Stimulated activated CD4-positive, alpha-beta T cell treated with anti-CD3 and anti-CD28 coated beads, Interleukin-1b, Interleukin-23, amount 100 ng/mL, for 48 hours (primary cell): ENCODE data around the gene MMAA.
"Not testable (repeated sequence)": the region's sequence is repeated elsewhere in the genome, so short reads cannot be mapped to it uniquely, and the experiment has no call there.

Experiments used
- DNase-seq: peaks from one replicate; pipeline ENCODE4 v3.0.0-alpha.2; 2020

MMAA gene

DNA sequence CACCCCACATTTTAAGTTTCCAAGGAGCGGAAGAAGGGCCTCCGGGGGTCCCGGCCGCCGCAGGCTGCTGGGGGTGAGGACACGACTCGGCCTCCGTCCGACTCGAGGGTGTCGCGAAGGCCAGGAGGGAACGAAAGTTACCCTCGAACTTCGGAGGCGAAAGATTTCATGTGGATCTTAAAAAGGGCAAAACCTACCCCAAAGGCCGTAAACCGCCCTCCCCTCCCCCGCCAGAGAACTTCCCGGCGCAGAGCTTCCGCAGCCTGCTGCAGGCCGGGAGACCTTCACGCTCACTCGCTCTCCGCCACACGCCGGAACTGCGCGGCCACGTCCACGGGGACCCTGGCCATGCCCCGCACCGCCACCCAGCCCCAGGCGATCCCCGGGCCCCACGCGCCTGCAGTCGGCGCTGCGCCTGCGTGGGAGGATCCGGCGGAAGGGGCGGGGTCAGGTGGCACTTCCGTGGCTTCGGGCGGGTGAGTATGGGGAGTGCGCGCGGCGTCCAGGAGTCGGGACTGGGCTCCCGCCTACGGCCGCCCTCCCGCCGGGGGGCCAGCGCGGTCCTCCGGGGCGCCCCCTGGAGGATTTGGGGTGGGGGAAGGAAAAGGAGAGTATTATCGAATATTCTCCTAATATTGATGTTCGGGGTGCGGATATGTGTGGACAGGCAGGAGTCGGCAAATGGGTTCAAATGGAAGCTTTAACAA lies at the start of gene MMAA:
Gene MMAA (plus strand): TSS at position 454 of the 707 bp plus-strand sequence. CDS start 19,755 bp downstream, outside the sequence.
- DNase-seq, result peak; percentile 96

DNA sequence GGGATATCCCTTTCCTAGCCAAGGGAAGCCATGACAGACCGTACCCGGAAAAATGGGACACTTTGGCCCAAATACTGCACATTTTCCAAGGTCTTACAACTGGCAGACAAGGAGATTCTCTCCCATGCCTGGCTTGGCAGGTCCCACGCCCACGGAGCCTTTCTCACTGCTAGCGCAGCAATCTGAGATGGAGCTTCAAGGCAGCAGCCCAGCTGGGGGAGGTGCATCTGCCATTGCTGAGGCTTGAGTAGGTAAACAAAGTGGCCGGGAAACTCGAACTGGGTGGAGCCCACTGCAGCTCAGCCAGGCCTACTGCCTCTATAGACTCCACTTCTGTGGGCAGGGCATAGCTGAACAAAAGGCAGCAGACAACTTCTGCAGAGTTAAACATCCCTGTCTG lies 44.6 kb upstream of the MMAA start:
- DNase-seq, result not testable (repeated sequence)

DNA sequence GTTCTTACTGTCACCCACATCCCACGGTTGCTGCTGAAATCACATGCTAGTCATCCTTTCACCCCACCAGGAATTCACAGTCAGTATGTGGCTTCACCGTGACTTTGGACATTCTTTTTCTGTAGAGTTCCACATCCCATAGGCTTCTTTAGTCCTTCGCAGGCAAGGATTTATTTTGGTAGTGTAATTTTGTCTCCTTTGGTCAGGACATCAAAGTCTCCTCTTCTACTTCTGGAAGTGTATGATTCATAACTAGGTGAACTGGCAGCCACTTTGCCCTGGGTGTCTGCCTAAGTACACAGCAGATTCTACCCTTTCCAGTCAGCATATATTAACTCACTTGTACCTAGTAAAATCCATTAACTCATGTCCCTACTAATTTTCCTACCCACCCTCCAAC lies 38.3 kb upstream of the MMAA start:
- no peak for DNase-seq

DNA sequence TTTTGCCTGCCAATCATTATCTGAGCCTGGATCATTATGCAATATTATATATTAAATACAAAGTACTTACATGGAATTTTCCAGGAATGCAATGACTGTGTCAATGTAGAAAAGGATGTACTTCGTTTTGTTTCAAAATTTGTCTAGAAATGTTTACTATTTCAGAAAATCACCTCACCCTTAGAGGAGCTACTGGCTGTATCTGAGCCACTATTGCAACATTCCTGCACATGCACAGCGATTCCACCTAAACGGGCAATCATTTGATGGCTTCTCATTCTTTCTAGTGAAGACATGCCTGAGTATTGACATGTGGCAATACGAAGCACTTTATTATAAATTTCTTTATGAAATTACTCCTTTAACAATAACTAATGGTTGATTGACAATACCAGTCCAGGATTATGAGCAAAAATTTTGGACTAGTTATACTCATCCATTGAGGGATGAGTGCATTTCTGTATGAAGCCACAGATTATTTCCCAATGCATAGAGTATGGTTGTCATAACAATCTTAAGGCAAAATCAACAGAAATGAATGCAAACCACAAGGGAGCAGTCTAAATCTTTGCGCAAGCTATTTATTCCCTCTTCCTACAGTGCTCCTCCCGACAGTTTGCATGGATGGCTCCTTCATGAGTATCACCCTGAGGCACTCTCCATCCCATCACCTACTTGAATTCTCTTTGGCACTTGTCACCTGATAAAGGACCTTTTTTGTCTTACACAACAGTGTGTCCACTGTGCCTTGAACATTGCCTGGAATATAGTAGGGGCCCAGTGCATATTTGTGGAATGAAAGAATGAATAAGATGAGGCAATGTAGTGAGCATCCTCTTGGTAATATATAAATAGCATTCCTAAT lies 35.8 kb upstream of the MMAA start:
- DNase-seq, result no peak

DNA sequence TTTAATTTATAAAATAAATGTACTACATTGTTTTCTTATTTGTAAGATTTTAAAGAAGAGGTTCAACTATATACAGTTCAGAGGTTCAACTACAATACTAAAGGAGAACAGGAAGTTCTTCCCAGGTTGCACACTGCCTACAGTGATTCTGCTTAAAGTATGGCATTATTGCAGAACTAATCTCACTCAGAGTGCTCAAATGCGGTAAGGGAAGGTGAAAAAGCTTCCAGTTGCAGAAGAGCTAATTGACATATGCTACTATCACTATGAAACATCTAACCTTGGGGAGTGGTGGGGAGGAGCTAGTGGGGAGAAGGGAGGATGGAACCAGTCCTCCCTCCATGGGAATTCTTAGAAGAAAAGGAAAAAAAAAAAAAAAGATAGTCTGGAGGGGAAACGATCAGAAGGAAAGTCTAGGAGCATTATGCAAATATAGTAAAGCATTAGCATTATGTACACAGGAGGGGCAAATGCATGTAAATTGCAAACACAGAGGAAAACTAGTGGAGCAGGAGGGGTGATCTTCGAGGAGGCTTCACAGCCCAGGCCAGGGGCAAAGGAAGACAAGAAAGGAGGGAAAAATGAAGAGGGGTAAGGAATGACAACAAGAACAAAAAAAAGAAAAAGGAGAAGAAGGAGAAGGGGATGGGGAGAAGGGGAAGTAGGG lies 32.0 kb upstream of the MMAA start:
- DNase-seq, result no peak

DNA sequence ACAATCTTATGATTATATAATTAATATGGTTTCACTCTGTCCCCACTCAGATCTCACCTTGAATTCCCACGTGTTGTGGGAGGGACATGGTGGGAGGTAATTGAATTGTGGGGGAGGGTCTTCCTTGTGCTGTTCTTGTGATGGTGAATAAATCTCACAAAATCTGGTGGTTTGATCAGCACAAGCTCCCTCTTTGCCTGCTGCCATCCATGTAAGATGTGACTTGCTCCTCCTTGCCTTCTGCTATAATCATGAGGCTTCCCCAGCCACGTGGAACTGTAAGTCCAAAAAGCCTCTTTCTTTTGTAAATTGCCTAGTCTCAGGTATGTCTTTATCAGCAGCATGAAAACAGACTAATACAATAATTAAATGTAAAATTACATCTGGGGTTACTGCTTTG lies 29.8 kb upstream of the MMAA start:
- DNase-seq, result not testable (repeated sequence)

DNA sequence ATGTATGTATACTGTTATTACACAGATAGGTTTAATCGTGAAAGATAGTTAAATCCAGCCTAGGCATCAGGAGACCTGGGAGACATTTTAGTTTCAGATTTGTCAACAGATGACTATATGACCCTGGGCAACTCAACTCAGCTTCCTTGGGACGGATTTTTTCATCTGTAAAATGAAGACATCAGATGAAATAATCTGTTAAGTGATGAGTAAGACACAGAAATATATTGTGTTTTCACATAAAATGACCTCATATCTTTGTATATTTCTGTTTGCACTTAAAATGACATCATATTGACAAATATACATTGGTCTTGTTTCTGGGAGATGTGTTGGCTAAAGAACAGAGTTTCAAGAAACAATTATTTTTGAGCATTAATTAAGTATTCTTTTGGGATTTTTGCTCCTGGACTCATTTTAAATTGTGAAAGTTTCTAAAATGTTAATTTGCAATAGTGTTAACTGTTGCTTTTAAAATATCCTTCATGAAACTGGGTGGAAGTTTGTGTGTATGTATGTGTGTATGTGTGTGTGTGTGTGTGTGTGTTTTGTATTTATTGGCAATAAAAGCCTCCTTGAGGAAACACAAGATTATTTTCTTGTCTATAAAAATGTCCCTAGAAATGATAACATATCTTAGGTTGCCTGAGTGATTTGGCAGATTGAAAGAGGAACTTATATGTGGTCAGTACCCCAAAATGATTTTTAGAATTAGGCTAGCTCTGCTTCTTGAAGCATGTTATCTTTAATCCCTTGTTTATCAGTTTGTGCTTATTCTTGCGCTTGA lies 29.1 kb upstream of the MMAA start:
- DNase-seq, result no peak

DNA sequence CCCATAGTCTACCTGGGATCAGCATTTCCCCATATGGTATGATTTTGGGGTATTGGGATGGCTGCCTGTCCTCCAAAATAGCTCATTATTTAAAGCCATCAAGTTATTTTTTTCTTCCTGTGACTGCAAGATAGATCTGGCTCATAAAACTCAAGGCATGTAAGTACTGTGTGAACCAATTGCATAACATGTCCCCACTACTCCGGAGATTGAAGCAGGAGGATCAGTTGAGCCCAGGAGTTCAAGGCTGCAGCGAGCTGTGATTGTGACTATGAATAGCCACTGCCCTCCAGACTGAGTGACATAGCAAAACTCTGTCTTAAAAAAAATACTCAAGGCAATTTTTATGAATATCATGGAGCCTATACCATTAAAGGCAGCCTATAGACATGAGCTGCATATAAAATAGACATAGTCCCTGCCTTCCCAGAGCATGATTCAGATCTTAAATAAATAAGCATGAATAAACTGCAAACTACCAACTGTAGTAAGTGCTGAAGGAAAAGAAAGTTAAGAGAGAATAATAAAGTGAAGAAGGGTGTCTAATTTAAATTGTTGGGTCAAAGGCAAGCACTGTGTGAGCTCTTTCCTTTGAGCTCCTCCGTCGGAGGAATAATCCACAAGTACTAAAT lies 16.9 kb upstream of the MMAA start:
- DNase-seq, result no peak

DNA sequence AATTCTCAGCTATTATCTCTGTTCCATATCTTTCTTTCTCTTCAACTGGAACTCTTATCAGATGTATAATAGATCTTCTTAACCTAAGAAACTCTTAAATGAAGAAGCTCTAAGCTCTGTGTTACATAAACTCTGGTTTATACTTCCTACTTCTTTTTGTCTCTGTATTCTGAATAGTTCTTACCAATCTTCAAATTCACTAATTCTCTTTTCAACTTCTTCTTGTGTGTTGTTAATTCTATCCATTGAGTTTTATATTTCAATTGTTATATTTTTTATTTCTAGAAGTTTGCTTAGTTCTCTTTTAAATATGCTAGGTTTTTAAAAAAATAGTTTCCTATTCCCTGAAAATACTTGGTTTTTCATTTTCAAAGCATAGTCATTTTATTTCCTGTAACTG lies 13.2 kb upstream of the MMAA start:
- no peak for DNase-seq

DNA sequence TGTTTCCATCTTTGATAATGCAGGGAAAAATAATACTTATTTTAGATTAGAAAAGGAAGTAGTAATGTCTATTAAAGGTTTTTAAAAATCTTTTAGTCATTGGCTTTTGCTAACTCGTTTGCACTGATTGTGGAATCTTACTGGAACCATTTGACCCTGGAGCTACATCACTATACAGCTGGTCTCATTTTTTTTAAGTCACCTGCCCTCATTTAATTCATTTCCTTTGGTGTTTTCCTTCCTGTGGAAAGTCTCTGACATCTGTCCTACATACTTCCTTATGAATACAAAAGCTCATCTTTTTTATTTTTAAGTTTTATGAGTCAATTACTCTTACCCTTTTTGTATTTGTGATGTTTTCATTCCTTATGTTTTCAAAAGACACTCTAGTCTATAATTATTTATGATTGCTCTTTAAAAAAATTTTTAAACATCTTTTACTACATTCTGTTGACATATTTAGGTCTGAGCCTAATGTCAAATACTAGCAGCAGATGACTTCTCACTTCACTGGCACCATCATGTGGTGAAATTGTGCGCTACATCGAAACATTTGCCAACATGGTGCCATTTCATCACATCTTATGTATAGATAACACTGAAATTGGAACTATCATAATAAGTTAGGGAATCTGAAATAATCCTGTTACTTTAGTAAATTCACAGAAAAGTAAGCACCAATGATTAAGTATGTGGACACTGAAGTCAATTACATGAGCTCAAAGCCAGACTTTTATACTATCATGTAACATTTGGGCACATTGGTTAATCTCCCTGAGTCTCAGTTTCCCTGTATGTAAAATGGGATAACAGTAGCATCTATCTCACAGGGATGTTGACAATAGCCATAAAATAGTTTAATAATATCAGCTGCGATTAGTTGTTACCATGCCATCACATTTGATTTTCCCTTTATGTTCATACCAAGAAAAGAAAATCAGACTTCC lies 9.4 kb upstream of the MMAA start:
- DNase-seq, result peak; percentile 65

DNA sequence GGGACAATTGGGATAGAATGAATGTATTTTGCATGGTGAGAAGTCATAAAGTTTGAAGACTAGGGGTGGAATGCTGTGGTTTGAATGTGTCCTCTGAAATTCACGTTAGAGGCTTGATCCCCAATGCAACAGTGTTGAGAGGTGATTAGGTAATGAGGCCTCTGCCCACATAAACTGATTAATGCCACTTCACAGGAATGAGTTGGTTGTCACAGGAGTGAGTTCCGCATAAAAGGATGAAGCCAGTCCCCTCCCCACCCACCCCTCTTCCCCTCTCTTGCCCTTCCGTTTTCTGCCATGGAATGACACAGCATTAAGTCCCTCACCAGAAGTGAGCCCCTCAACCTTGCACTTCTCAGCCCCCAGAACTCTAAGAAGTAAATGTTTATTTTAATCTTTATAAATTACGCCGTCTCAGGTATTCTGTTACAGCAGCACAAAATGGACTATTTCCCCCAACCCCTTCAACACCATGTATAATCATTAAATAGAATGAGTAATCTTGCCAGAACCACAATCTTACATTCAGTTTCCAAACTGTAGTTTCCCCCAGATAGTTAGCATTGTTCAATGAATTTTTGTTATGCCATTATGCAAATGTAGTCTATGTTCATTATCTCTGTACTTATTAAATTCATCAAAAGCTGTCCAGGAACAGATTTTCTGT lies 5.5 kb upstream of the MMAA start:
- DNase-seq, result no peak

DNA sequence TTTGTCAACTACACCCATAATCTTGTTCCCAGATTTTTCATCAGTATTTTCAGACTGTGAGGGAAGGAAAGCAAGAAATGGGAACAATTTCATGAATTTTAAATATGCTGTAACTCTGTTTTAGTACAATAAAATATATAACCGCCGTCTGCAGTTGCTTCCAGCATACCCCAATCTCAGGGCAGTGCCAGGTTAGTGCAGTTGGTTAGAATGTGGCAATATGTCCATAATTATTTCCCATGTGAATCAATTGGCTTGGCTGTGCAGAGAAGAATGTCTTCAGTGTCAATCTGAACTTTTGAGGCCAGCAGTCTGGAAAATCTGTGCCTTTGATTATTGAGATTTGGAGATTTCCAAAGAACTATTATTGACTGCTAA lies 5.0 kb upstream of the MMAA start:
- no peak for DNase-seq

DNA sequence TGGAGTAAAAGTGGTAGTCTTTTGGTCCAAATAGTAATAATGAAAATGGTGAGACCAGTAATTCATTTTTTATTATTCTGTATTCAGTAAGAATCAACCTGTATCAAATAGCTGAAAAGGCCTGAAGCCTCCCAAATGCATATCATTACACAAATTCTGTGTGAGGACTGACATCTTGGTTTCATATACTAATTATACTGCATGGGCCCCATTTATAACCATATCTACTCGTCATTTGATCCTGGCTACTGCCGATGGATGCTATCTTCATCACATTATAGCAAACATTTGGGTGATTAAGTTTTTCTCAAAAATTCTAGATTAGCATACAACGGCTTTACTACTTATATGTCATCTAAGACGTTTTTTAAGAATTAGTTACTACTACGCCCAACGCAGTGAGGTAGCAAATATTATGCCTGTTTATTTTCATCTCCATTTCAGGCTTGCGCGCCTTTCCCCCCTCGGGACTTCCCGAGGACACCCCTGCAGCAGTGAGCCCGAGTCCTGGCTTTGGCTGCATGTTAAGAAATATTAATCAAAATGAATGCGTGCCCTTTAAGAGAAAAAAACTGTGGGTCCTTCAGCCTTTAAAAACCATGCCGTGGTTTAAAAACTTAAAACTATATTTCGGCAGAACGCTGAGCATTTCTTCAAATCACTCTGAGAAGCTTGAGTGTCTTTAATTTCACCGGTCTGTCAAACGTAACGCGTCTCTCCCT lies 814 bp upstream of the MMAA start:
- DNase-seq, result no peak

DNA sequence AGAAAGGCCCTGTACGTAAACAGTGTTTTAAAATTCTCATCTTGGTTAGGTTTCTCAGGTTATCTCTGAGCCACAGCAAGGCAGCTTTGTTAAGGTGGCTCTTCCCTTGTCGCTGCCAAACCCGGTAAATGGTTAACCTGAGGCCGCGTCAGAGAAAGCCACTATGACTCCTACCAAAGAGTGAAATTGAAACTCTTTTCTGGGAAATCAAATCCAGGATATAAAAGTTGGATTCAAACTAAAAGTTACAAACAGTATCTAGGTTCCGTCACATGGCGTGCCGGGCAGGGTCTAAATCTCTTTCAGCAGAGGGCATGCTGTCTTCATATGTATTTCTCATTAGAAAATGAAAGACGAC lies 433 bp downstream of the MMAA start:
- DNase-seq, result peak; percentile 73

DNA sequence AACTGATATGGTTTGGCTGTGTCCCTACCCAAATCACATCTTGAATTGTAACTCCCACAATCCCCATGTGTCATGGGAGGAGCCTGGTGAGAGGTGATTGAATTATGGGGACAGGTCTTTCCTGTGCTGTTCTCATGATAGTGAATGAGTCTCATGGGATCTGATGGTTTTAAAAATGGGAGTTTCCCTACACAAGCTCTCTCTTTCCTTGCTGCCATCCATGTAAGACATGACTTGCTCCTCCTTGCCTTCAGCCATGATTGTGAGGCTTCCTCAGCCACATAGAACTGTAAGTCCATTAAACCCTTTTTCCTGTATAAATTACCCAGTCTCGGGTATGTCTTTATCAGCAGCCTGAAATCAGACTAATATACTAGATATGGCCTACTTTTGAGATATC lies 2.9 kb downstream of the MMAA start:
- DNase-seq, result not testable (repeated sequence)

DNA sequence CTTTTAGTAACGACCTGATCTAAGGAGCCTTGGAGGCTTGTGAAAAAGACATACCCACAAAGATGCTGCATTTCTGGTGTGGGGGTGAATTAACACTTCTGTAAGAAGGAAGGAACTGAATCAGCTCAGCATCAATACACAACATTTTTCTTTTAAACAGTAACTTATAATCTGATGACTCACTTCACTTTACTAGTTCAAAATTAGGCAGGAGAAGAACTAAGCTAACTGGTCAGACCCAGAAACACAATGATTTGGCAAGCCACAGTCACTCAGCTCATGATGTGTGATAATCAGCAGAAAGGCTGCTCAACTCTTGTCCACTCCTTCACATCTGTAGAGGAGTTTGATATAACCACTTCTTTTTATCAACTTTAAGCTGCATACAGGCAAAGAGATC lies 4.6 kb downstream of the MMAA start:
- DNase-seq, result no peak

DNA sequence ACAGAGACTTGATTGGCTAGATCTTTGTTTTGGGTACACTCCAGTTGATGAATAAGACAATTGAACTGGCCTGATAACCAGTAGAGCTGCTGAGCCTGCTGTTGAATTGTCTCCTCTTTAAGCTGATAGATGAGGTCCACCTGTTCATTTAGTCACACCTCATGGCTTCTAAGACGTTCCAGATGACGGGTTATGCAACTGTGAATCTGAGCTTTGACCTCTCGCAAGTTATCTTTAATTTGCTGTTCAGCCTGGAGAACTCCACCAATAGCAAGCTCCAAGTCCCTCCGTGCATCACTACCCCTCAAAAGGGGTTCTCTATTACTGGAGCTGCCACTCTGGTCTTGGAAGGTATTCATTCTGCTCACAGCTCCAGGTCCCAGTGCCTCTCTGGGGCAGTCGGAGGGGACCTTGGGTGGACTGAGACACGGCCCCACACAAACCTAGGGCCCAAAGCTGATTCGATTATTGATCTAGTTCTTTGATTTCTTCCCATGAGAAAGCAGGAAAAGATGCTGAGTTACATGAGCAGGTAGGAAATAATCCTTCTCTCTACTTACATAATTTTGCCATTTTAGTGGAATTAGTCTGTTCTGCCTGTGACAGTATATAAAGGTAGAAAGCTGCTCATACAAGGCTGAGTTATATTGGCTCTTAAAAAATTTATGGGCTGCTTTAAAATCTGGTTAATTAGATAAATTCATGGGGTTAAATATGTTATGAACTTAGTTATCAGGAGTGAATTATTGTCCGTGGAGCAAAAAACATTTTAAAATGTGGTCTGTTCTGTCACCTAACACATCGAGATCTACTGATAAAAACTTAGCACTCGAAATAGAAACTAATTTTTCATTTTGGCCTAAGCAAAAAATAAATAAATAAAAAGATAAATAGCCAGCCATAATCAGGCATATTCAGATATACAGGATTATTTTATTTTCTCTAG lies 6.8 kb downstream of the MMAA start:
- DNase-seq, result no peak

DNA sequence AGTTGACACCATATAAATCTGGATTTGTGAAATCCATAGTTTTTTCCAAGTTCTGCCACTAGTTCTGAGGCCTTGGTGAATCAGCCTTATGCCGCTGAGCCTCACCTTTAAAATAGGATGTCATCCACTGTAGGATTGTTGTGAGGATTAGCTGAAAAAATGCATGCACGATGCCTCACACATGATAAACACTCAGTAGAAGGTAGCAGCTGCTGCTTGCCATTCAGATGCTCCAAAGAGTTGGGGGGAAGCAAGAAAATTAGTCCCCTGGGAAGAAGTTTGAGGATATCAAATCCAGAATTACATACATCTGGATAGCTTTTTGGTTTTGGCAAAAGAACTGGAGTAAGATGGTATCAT lies 7.4 kb downstream of the MMAA start:
- no peak for DNase-seq

DNA sequence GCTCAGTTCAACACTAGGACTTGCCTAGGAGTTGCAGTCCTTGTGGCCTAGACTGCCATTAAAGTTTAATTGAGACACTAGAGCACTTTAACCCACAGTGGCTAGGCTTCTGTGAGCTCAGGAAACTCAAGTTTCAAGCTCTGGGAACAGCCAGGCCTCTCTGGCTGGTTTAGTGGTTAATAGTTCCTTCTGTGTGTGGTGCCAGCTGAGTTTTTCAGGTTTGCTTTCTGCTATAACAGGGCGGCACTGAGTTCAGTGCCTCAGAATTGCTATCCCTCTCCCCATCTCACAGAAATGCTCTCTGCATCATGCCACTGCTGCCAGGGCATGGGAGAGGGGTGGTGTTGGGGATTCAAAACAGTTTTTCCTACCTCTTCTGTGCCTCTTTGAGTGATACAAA lies 15.9 kb downstream of the MMAA start:
- no peak for DNase-seq
